GDM1 (cell line): ENCODE data around the gene SLC38A9.
A peak's percentile ranks its signal among the peaks of the same experiment; 100 is the strongest.
"Not testable (repeated sequence)": the region's sequence is repeated elsewhere in the genome, so short reads cannot be mapped to it uniquely, and the experiment has no call there.

Experiments used
- DNase-seq: peaks from one replicate; lab custom pipeline; 2025; lab: John Stamatoyannopoulos, UW

The SLC38A9 gene, protein sequence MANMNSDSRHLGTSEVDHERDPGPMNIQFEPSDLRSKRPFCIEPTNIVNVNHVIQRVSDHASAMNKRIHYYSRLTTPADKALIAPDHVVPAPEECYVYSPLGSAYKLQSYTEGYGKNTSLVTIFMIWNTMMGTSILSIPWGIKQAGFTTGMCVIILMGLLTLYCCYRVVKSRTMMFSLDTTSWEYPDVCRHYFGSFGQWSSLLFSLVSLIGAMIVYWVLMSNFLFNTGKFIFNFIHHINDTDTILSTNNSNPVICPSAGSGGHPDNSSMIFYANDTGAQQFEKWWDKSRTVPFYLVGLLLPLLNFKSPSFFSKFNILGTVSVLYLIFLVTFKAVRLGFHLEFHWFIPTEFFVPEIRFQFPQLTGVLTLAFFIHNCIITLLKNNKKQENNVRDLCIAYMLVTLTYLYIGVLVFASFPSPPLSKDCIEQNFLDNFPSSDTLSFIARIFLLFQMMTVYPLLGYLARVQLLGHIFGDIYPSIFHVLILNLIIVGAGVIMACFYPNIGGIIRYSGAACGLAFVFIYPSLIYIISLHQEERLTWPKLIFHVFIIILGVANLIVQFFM

DNA sequence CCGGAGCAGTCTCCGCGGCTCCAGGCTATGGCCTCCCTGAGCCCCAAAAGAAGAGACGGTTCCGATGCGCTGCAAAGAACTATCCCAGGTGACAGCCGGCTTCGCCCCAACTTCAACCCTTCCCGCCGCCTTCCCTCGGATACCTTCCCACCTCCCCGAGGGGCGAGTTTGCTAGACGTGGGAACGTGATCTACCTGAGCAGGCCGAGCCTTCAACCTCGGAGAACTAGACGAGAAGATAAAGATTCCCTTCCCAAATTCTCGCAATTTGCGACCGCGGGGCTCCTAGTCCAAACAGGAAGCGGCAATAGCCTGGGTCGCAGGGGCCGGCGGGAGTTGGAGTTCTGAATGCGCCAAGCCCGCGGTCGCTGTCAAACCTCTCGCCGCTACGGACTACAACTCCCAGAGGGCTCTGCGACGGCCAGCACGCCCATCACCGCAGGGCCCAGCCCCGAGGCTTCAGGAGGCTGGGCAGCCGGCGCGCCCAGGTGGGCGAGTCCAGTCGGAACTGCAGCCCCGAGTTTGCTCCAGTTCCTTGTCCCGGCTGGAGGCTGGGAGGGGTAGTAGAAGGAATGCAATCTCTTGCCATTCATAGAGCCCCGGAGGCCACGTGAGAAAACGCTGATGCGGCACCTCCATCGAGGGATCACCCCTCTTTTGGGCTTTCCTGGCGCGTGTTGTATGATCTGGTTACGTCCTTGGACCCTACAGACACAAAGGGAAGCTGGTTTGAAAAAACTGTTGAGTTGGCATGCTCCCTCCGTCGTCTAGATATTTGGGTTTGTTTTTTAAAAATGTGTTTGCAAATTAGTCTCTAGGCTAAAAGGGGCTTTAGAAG, at the start of gene SLC38A9:
Gene SLC38A9, minus strand, starts transcription at position 302 of the 837 bp plus-strand sequence. CDS start 14,366 bp downstream, outside the sequence.
- DNase-seq: peak; percentile 86

DNA sequence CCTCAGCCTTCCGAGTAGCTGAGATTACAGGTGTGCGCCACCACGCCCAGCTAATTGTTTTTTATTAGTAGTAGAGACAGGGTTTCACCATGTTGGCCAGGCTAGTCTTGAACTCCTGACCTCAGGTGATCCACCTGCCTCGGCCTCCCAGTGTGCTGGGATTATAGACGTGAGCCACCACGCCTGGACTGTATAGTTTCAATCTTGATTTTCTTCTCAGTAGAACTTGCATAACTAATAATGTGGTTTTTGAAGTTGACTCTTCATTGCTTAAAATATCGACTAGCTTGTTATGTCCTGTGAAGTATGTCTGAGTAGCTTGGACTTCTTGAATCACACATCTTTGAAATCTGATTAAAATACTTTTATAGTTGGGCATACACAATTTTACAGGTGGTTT, 49.6 kb upstream of the SLC38A9 start:
- DNase-seq: not testable (repeated sequence)

DNA sequence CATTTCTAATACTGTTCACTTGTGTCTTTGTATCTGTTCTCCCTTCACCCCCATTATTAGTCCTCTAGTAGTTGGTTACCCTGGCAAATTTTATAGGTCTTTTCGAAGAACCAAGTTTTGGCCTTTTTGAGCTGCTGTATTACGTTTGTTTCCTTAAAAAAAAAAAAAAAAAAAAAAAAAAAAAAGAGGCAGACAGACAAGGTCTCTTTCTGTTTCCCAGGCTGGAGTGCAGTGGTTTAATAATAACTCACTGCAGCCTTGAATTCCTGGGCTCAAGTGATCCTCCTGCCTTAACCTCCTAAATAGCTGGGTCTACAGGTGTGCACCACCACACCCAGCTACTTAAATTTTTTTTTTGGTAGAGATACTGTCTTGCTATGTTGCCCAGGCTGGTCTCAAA, 46.6 kb upstream of the SLC38A9 start:
- DNase-seq: no peak

DNA sequence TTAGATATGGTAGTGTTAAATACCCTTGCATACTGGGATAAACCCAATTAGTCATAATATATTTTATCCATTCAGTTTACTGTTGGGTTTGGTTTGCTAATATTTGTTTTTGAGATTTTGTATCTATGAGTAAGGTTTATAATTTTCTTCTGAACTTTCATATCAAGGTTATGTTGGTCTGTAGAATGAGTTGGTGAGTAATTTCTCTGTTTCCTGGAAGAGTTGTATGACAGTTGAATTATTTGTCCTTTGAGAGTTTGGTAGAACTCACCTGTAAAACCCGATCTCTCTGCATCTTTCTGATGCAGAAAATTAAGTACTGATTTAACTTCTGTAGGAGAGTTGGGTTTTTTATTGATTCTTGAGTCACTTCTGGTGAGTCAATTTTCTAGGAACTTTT, 46.1 kb upstream of the SLC38A9 start:
- no peak for DNase-seq

DNA sequence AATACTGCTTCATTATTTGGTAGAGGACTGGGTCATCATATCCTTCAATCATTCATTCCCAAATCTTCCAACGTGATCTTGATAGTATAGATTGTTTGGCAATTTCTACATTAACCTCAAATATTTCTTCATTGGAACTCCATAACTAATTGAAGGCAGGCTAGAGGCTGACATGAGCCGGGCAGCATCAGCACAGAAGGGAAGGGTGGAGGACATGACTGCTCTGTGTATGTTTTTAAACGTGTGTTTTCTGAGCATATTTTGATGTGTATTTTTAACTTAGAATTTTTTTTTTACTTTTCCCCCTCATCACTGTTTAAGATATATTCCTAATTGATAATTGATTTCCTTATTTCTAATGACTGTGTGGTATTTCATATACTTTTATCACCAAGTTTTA, 38.4 kb upstream of the SLC38A9 start:
- DNase-seq: no peak

DNA sequence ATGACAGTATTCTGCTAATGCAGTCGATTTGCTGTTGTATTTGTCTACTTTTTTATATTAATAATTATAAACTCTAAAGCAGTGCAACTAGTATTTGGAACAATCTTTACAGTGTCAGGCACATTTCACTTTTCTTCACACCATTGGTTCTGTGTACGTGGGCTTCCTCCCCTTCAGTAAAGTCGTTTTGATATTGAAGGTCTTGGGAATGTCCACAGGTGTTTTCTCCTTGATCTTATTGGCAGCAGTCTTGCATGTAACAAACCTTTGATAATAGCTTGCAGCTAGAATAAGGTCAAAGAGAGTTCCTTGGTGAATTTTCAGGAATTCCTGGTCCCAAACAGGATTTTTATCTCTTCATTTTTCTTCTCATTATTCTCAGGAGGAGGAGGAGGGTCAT, 37.9 kb upstream of the SLC38A9 start:
- no peak for DNase-seq

DNA sequence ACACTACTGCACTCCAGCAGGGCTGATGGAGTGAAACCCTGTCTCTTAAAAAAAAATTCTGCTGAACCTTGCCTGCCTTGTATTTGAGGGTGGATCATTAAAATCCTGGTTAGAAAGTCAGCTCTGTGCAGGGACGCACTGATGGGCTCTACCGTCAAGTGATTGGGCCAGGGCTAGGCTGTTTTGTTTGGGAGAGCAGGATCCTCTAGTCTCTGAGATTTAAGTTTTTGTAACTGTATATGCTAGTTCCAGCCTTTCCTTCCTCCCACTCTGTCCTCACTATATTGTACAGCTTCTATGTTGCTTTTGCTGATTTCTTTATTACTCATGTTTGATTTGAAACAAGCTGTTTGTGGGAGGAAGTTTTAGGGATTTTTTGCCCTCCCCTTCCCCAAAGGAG, 37.3 kb upstream of the SLC38A9 start:
- DNase-seq: no peak

DNA sequence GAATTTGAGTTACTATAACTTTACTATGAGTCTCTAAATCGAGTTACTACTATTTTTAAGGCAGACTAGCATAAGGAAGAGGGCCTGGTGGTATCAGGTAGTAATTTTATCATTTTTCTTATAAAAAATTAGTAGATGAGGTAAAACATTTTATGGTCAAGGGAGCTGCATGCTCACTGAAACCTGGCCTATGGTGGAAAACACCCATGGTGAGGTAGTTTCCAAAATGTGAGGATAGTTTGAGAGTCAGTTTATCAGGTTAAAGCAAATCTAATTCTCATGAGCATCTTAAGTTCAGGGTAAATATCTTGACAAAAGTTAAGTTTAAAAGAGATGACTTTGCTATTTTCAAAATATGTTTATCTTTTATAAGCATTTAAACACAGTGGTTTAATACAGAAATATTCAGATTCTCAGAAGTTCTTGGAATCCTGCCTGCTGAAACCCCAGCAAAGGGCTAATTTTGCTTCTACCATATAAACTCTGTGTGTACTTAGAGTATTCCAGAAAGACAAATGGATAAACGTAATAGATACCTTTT, 35.7 kb upstream of the SLC38A9 start:
- DNase-seq: no peak

DNA sequence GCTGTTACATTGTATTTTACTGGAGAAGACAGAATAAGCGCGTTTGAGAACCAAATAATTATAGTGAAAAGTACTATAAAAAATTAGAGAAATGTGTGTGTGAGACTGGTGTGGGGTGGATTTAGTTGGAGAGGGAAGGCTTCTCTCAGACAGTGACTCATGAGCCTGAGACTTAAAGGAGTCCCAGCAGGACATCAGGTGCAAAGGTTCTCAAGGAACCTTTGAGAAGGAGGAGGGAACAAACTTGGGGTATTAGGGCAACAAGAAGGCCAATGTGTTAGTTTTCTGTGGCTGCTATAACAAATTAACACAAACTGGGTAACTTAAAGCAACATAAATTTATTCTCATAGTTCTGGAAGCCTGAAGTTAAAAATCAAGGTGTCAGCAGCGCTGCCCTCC, 30.7 kb upstream of the SLC38A9 start:
- no peak for DNase-seq

DNA sequence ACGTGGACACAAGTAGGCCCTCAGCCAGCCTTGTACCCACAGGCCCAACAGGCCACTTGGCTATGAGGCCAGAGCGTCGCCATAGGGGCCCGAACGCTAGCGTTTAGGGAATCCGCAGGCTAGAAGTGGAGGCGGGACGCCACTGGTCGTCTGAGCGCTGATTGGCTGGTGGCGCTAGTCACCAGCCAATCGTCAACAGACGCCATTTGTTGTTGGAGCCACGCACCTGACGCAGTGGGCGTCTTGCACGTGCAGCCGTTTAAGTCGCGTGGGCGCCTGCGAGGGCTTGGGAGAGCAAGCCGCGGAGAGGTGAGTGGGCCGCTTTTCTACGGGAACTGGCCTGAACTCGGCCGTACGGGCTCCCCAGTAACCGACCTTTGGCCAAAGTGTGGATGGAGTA, 25.7 kb upstream of the SLC38A9 start, which contains the start of gene DDX4:
Gene DDX4, plus strand, starts transcription at position 269 of the 400 bp plus-strand sequence. CDS start 903 bp downstream, outside the sequence.
- no peak for DNase-seq

DNA sequence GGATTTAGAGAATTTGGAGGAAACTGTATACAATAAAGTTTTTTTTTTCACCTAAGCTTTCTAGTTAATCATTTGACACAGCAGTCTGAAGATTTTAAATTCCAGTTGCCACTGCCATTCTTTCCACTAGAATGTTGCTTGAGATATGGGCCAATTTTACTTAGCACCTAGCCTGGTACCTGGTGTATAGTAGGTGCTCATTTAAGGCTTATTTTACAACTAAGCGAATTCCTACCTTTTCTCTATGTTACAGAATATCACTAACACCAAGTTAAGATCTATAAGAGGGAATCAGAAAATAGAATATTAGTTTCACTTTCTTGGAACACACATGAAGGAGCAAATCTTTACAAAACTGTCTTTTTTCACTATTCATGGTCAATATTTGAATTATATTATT, 22.5 kb upstream of the SLC38A9 start:
- no peak for DNase-seq

DNA sequence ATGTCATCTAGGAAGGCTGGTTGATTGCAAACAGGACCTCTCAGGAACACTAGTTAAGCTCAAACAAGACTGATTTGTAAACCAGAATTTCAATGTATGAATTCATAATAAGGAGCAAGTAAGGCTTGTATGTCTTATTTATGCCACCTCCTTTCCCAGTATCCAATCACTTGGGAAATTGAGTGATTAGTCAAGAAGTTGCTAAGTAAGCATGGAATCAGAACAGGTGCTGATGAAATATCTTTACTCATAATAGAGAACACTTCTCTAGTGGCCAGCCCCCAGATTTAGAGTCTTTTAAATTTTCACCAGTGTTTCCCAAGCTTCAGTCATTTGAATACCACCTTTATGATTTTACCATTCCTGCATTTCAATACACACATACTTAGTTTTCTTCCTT, 20.5 kb upstream of the SLC38A9 start:
- no peak for DNase-seq

DNA sequence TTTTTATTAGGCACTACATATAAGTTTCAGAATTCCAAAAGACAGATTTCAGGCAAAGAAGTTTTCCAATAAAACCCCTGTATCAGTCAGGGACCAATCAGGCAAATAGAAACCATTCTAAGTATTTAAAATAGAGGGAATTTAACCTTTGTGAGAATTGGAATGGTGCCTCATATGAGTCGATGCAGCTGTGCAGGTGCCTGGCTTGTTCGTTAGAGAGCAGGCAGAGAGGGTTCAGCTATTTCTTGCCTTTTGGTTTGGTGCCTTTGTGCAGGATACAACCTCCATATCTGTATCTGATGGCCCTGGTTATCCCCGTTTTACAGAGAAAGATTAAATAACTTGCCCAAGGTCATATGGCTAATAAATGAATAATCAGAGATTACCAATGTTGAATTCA, 19.7 kb upstream of the SLC38A9 start:
- DNase-seq: no peak

DNA sequence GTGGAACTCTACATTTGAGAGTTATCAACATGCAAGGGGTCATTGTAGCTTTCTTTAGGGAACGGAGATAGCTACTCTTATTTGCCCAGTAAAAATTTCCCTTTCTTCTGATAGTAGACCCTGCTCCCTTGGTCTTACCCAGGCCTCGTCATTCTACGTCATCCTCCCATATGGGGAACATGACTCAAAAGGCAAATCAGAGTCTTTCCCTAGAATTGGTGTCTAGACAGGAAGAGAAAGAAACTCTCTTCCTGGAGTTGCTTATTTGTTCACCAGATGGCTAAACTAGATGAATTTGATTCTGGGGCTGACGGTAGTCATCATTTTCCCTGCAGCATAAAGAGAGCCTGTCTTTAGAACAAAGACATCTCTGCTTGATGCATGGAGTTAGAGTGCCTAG, 12.2 kb upstream of the SLC38A9 start:
- DNase-seq: no peak

DNA sequence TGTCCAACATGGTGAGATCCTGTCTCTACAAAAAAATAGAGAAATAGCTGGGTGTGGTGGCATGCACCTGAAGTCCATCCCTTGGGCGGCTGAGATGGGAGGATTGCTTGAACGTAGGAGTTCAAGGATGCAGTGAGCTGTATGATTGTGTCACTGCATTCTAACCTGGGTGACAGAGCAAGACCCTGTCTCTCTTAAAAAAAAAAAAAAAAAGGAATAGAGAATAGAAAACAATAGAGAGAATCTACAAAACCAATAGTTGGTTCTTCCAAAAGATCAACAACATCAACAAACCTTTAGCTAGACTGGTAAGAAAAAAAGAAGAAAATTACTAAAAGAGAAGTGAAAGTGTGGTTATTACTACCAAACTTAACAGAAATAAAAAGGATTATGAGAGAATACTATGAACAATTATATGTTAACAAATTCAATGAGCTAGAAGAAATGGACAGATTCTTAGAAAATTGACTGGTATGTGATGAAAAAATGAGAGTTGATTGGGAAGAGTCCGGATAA, 8.1 kb upstream of the SLC38A9 start:
- DNase-seq: no peak

DNA sequence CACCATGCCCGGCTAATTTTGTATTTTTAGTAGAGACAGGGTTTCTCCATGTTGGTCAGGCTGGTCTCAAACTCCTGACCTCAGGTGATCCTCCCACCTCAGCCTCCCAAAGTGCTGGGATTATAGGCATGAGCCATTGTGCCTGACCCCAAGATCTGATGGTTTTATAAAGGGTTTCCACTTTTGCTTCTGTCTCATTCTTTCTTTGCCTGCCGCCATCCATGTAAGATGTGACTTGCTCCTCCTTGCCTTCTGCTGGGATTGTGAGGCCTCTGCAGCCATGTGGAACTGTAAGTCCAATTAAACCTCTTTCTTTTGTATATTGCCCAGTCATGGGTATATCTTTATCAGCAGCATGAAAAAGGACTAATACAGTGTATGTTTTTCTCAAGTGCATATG, 6.9 kb upstream of the SLC38A9 start:
- not testable (repeated sequence) for DNase-seq

DNA sequence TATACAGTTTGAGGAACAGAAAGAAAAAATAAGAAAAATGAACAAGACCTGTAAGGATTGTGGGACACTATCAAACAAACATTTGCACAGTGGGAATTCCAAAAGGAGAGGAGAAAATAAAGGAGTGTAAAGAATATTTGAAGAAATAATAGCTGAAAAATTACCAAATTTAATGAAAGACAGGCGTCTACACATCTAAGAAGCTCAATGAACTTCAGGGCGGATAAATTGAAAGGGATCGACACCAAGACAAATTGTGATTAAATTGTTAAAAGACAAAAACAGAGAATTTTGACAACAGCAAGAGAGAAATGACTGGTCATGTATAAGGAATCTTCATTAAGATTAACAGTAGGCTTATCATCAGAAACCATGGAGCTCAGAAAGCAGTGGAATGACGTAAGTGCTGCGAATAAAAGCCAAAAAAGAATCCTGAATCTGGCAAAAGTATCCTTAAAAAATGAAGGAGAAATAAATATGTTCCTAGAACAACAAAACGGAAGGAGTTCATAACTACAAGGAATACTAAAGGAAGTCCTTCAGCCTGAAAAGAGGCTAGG, 3.5 kb upstream of the SLC38A9 start:
- no peak for DNase-seq

DNA sequence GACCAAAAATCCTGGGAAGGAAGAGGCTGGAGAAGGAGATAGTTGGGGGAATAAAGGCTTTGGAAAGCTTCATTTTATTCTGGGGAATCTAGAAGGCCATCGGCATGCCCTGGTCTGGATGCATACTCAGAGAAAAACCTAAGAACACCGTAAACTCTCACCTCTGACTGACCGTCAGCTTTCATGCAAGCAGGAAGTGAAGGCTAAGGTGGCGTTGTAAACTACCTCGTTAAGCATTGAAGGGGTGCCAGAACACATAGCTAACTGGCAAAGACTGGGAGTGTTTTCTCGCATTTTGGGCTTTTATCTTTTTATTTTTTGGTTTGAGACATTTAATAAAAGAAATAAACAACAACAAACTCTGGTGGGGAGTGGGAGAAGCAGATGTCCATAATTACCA, 2.6 kb upstream of the SLC38A9 start:
- no peak for DNase-seq

DNA sequence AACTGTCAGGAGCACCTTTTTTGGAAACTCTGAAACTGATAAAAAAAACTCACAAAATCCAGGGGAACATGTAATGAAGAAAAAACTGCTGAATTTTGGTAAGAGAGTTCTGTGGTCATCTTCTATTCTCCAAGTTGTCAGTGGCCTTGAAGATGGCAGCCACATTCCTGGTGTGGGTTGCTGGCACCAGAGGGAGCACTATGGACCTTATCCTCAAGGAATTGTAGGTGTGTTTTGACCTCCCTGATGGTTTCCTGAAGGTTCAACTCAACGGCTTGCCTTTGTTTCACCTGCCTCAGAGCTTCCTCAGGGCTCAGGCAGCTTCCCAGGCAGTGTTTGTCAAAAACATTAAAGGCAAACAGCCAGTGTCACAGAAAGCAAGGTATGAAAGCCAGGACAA, 2.2 kb upstream of the SLC38A9 start:
- no peak for DNase-seq

DNA sequence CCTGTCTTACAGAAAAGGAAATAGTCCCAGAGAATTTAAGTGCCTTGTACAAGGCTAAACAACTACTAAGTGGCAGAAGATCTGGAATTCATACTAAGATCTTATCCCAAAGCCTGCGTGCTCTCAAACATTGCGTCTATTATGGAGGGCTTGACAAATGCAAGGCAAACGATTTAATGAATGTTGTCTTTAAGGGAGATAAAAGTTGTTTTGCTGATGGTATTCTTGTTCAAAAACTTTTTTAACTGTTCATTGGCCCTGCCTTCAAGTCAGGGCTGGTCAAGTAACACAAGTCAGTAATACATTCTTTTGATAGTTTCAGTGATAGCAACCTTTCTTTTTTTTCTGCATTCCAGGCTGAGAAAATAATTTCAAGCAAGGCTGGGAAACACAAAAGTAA, 1.7 kb upstream of the SLC38A9 start:
- DNase-seq: no peak

DNA sequence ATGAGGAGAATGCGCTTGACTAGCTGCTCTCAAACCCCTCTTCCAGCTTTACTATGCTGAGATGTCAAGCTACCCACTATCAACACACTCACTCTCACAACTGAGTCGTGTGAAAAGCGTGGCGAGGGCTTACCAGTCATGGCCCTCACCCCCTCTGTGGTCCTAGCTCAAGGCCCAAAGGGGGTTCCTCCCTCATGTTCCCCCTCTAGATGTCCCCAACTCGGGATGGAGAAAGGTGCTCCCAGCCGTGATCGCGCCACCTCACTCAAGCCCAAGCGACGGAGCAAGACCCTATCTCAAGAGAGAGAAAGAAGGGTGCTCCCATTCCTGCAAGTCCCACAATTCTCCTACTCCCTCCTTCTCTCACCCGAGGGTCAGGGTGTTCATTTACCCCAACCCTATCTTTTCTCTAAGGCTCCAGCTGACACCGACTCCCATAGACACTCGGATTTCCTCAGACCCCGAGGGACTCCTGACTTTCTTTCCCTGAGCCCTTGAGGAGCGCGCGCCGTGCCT, 559 bp downstream of the SLC38A9 start:
- no peak for DNase-seq

DNA sequence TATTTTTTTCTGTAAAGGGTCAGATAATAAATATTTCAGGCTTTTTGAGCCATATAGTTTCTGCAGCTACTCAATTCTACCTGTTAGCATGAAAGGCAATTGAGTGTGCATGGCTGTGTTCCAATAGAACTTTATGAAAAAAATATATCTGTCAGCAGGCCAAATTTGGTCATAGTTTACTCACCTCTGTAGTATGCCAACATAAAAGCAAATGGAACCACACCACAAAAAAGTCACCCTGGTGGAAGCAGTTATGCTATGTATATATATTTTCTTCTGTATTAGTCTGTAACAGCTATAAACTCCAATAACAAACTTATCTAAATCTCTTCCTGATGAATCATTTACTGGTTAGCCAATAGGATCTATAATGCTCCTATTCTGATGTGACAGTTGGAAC, 3.4 kb downstream of the SLC38A9 start:
- DNase-seq: no peak
